HEK293T (cell line): ENCODE results near the gene SCN8A.
A peak's percentile ranks its signal among the peaks of the same experiment; 100 is the strongest.
"Not testable (repeated sequence)": the region's sequence is repeated elsewhere in the genome, so short reads cannot be mapped to it uniquely, and the experiment has no call there.

ENCODE experiments used
- CTCF ChIA-PET: fragments of 350-600 bp; formaldehyde crosslinking; extraction: SDS; loops from one replicate; lab custom pipeline; 2021; ENCODE audit warnings: antibody characterized with exemption, inconsistent platforms; lab: Yijun Ruan, JAX
- POLR2A ChIA-PET: fragments of 350-600 bp; formaldehyde crosslinking; extraction: SDS; loops from one replicate; lab custom pipeline; 2020; ENCODE audit warnings: antibody characterized with exemption, inconsistent platforms; lab: Yijun Ruan, JAX
- DNase-seq: peaks from one replicate; pipeline ENCODE4 v3.0.0; 2012; ENCODE audit warnings: mixed read lengths; ENCODE audit errors: extremely low spot score
- ARNT ChIP-seq: fragments of 450-650 bp; IDR thresholded peaks from 2 replicates; pipeline ENCODE4 v1.6.1; 2017; ENCODE audit warnings: mild to moderate bottlenecking
- BHLHE40 ChIP-seq: fragments of 450-650 bp; IDR thresholded peaks from 2 replicates; pipeline ENCODE4 v1.6.1; 2016; ENCODE audit warnings: mild to moderate bottlenecking, moderate library complexity, borderline replicate concordance
- CTBP1 ChIP-seq: fragments of 450-650 bp; IDR thresholded peaks from 2 replicates; pipeline ENCODE4 v1.6.1; 2016; ENCODE audit warnings: borderline replicate concordance
- ELF4 ChIP-seq: fragments of 450-650 bp; IDR thresholded peaks from 2 replicates; pipeline ENCODE4 v1.6.1; 2017; ENCODE audit warnings: antibody characterized with exemption
- FOXA1 ChIP-seq: fragments of 450-650 bp; IDR thresholded peaks from 2 replicates; pipeline ENCODE4 v1.6.1; 2016; ENCODE audit warnings: mild to moderate bottlenecking
- FOXK2 ChIP-seq: fragments of 450-650 bp; IDR thresholded peaks from 2 replicates; pipeline ENCODE4 v1.6.1; 2016; ENCODE audit warnings: mild to moderate bottlenecking
- FOXM1 ChIP-seq: fragments of 450-650 bp; IDR thresholded peaks from 2 replicates; pipeline ENCODE4 v1.6.1; 2017; ENCODE audit warnings: mild to moderate bottlenecking, borderline replicate concordance
- HDGF ChIP-seq: fragments of 450-650 bp; IDR thresholded peaks from 2 replicates; pipeline ENCODE4 v1.6.1; 2017; ENCODE audit warnings: antibody characterized with exemption, borderline replicate concordance
- L3MBTL2 ChIP-seq: fragments of 450-650 bp; conservative IDR thresholded peaks from 2 replicates; pipeline ENCODE4 v1.6.1; 2016; ENCODE audit warnings: mild to moderate bottlenecking
- LEF1 ChIP-seq: fragments of 450-650 bp; IDR thresholded peaks from 2 replicates; pipeline ENCODE4 v1.6.1; 2017; ENCODE audit warnings: mild to moderate bottlenecking, borderline replicate concordance
- NFRKB ChIP-seq: fragments of 450-650 bp; IDR thresholded peaks from 2 replicates; pipeline ENCODE4 v1.6.1; 2016; ENCODE audit warnings: mild to moderate bottlenecking, moderate library complexity
- PKNOX1 ChIP-seq: fragments of 450-650 bp; IDR thresholded peaks from 2 replicates; pipeline ENCODE4 v1.6.1; 2016
- SP1 ChIP-seq: fragments of 450-650 bp; IDR thresholded peaks from 2 replicates; pipeline ENCODE4 v1.6.1; 2017
- SUZ12 ChIP-seq: fragments of 450-650 bp; IDR thresholded peaks from 2 replicates; pipeline ENCODE4 v1.6.1; 2016; ENCODE audit warnings: mild to moderate bottlenecking
- TARDBP ChIP-seq: fragments of 450-650 bp; IDR thresholded peaks from 2 replicates; pipeline ENCODE4 v1.6.1; 2016
- ZNF384 ChIP-seq: fragments of 450-650 bp; IDR thresholded peaks from 2 replicates; pipeline ENCODE4 v1.6.1; 2016

SCN8A gene

GRCh38 chr12:51591016-51591901 is at the start of gene SCN8A:
Gene SCN8A, plus strand, starts transcription at chr12:51591233. Its CDS starts 71,585 bp downstream, at chr12:51662818.
- POLR2A ChIA-PET, result interaction anchor here (1.0 to 1.3 kb wide), 2 partner anchors 49 to 233 kb away, joined by 3 read pairs; no protein-coding TSS in a partner anchor
- CTCF ChIA-PET, result interaction anchor here (0.6 to 1.5 kb wide), 3 partner anchors 11 to 233 kb away, joined by 3 to 6 read pairs (median 4); no protein-coding TSS in a partner anchor
- TF ChIP-seq CTBP1, result no peak
- DNase-seq, result peak; percentile 73

- no peak for TF ChIP-seq FOXM1
- TF ChIP-seq ELF4, result no peak
- TF ChIP-seq LEF1, result no peak
- no peak for TF ChIP-seq L3MBTL2
- TF ChIP-seq TARDBP, result no peak
- no peak for TF ChIP-seq HDGF
- TF ChIP-seq ARNT, result no peak
- TF ChIP-seq BHLHE40, result no peak
- TF ChIP-seq CTBP1, result no peak
- TF ChIP-seq PKNOX1, result no peak
- TF ChIP-seq FOXA1, result no peak
- no peak for TF ChIP-seq SUZ12
- no peak for TF ChIP-seq FOXK2
- no peak for TF ChIP-seq NFRKB
- no peak for TF ChIP-seq ZNF384
- TF ChIP-seq SP1, result no peak
- ChIA-PET CTCF (no interaction called here), POLR2A (no interaction called here)
- DNase-seq, result no peak
Observed at GRCh38 chr12:51546097-51546496, 44.9 kb upstream of the SCN8A start.

GRCh38 chr12:51547606-51548005 is 43.4 kb upstream of the SCN8A start:
- ChIA-PET CTCF (no interaction called here), POLR2A (no interaction called here)
- no peak for DNase-seq
- no peak for TF ChIP-seq CTBP1
- no peak for TF ChIP-seq L3MBTL2
- TF ChIP-seq TARDBP, result no peak
- no peak for TF ChIP-seq ELF4
- no peak for TF ChIP-seq PKNOX1
- TF ChIP-seq BHLHE40, result no peak

GRCh38 chr12:51548241-51548640 is 42.8 kb upstream of the SCN8A start:
- TF ChIP-seq ZNF384 (no peak), BHLHE40 (no peak), FOXK2 (no peak)
- ChIA-PET POLR2A (no interaction called here), CTCF (no interaction called here)
- no peak for DNase-seq

GRCh38 chr12:51549637-51550036 is 41.4 kb upstream of the SCN8A start:
- DNase-seq, result no peak
- ChIA-PET CTCF (interaction anchor here (0.7 to 1.1 kb wide), 2 partner anchors 55 to 274 kb away, joined by 3 read pairs; no protein-coding TSS in a partner anchor), POLR2A (no interaction called here)
- no peak for TF ChIP-seq SP1
- TF ChIP-seq SUZ12, result no peak
- TF ChIP-seq BHLHE40, result no peak
- no peak for TF ChIP-seq TARDBP
- no peak for TF ChIP-seq HDGF
- TF ChIP-seq ZNF384, result no peak
- TF ChIP-seq CTBP1, result no peak
- TF ChIP-seq ELF4, result no peak
- no peak for TF ChIP-seq FOXA1
- no peak for TF ChIP-seq NFRKB
- TF ChIP-seq PKNOX1, result no peak
- no peak for TF ChIP-seq LEF1

GRCh38 chr12:51568271-51569032 is 22.6 kb upstream of the SCN8A start:
- DNase-seq, CTCF ChIA-PET, POLR2A ChIA-PET: not testable (repeated sequence)
- 0 out of 2 replicates have a peak, but pooled peaks have one; percentile 16 for TF ChIP-seq L3MBTL2
